Measurements from ENCODE around the gene DVL1. TPM values are rescaled to one million over a fixed set of nuclear protein-coding genes. Genes with fewer than 3 reads are reported as not detected.

DVL1 gene
- total RNA-seq: 100 to 1,000 TPM in 1 of 2 donors, 10 to 100 TPM in 1; 66.2 to 101 TPM

DNA sequence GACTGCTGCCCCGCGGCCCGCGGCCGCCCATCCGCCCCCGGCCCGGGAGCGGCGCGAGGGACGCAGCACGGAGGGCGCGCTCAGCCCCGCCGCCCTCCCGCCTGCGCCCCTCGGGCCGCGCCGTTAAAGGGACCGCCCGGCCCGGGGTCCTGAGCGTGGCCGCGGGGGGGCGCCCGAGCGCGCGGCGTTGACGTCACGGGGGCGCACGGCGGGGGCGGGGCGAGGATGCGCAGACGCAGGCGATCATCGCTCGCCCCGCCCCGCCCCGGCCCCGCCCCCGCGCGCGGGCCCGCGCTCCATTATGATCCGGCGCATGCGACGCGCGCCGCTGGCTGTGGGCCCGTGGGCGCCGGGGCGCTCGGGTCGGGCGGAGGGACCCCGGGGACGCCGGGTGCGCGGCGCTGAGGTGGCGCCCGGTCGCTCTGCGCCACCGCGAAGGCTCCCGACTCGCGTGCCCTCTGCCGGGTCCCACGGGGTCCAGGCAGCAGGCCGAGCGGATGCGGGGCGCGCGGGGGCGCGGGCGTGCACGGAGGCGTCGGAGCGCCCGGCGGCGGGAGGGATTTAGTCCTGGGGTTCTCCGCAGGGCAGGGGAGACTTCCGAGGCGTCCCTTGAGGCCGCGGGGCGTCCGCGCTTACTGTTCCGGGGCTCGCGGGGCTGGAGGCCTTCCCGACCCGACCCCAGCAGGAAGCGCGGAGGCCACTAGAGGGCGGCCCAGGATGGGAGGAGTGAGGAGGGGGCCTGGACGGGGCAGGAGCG is at the start of gene DVL1:
TSS of gene DVL1 (minus strand) at position 163 of the 757 bp plus-strand sequence. CDS start 353 bp downstream, outside the sequence.
- no peaks in the 10 kb centered on the region for H3K27me3 ChIP-seq (replicated peaks; ENCODE audit: insufficient read depth)
- H3K4me1 ChIP-seq (ENCODE audit: control insufficient read depth in 1 of 2, low read depth in 2 of 2): peaks cover 28 to 76% of the 10 kb centered on the region in 2 donors
- H3K9me3 ChIP-seq: no peaks in the 10 kb centered on the region
- ATAC-seq (ENCODE audit: insufficient number of reproducible peaks, low FRiP score, low read depth): peak; percentile 83
- peak within 1 kb of the TSS; percentile 71 to 81 for H3K27ac ChIP-seq
- TF ChIP-seq CTCF (IDR thresholded peaks at IDR 0.05): peak; percentile 48
- peaks cover 11% of the 10 kb centered on the region for H3K36me3 ChIP-seq
- DNase-seq (ENCODE audit: low spot score): no peak
- peak within 1 kb of the TSS; percentile 91 for H3K4me3 ChIP-seq

- DNase-seq (ENCODE audit: low spot score): no peak
- ATAC-seq (ENCODE audit: insufficient number of reproducible peaks, low FRiP score, low read depth): no peak
- Histone ChIP-seq H3K27me3 (replicated peaks; ENCODE audit: insufficient read depth) (no peaks in the 10 kb centered on the region), H3K9me3 (no peaks in the 10 kb centered on the region), H3K4me3 (peak overlapping the region; percentile 94), H3K4me1 (ENCODE audit: control insufficient read depth in 1 of 2, low read depth in 2 of 2) (peaks cover 20 to 35% of the 10 kb centered on the region in 2 donors), H3K27ac (peak overlapping the region; percentile 83 to 86), H3K36me3 (peaks cover 55% of the 10 kb centered on the region)
- TF ChIP-seq CTCF (IDR thresholded peaks at IDR 0.05): no peak
Observed at GRCh38 chr1:1398677-1399186, 49.5 kb upstream of the DVL1 start.

DNA sequence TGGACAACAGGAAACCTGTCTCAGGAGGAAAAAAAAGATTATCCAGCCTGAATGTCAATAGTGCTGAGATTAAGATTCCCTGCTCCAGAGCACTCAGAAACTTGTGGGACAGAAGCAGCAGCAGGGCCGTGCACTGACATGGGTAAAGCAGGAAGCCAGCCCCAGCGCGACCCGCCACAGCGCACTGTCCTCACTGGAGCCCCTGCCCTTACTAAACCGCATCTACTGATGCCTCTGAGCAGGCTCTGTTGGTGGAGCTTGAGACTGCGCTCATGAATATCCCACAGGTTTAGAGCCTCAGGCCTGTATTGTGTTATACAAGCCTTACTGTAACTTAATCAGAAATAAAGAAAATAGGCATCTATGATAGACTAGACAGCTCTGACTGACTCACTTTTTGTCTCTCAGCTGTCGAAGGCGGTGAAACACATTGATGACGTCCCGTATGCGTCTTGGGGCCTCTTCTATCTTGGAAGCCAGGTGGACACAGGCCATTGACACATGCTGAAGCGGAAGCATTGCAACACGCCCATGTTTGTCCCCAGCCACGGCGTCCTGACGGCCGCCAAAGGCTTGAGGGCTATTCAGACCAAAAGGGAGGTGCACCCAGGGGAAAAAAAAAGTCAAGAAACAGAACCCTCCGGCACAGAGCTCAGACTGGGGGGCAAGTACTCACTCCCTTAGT is 48.8 kb upstream of the DVL1 start:
- ATAC-seq (ENCODE audit: insufficient number of reproducible peaks, low FRiP score, low read depth) (no peak), DNase-seq (ENCODE audit: low spot score) (no peak)
- Histone ChIP-seq H3K36me3 (peaks cover 58% of the 10 kb centered on the region), H3K4me1 (ENCODE audit: control insufficient read depth in 1 of 2, low read depth in 2 of 2) (peaks cover 20 to 35% of the 10 kb centered on the region in 2 donors), H3K4me3 (peak overlapping the region; percentile 94), H3K27me3 (replicated peaks; ENCODE audit: insufficient read depth) (no peaks in the 10 kb centered on the region), H3K9me3 (no peaks in the 10 kb centered on the region), H3K27ac (no peak overlapping the region)
- TF ChIP-seq CTCF (IDR thresholded peaks at IDR 0.05): no peak

- H3K9me3 ChIP-seq: no peaks in the 10 kb centered on the region
- H3K27ac ChIP-seq: no peak overlapping the region
- peaks cover 66% of the 10 kb centered on the region for H3K36me3 ChIP-seq
- ATAC-seq (ENCODE audit: insufficient number of reproducible peaks, low FRiP score, low read depth): no peak
- H3K4me1 ChIP-seq (ENCODE audit: control insufficient read depth in 1 of 2, low read depth in 2 of 2): peaks cover 12 to 22% of the 10 kb centered on the region in 2 donors
- DNase-seq (ENCODE audit: low spot score): no peak
- H3K4me3 ChIP-seq: no peak overlapping the region
- no peaks in the 10 kb centered on the region for H3K27me3 ChIP-seq (replicated peaks; ENCODE audit: insufficient read depth)
- no peak for TF ChIP-seq CTCF (IDR thresholded peaks at IDR 0.05)
Observed at GRCh38 chr1:1395166-1395565, 45.9 kb upstream of the DVL1 start.

DNA sequence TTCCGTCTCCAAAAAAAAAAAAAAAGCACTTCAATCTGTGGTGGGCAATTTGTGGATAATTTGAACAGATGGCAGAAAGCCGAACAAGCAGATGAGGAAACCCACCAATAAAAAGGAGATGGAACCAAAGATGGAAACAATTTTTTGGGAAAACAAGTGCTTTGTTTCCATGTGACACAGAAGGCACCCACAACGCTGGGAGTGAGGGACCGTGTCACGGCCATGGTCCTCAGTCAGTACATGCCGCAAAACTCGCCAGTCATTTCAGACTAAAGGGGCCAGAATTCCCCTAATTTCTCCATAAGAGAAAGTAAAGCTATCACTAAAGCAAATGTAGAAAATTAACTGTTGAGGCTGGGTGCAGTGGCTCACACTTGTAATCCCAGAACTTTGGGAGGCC is 44.9 kb upstream of the DVL1 start:
- H3K4me3 ChIP-seq: no peak overlapping the region

More for the DNA sequence above, 44.9 kb upstream of the DVL1 start:
- H3K9me3 ChIP-seq: no peaks in the 10 kb centered on the region
- DNase-seq (ENCODE audit: low spot score) (no peak), ATAC-seq (ENCODE audit: insufficient number of reproducible peaks, low FRiP score, low read depth) (no peak)
- TF ChIP-seq CTCF (IDR thresholded peaks at IDR 0.05): no peak
- H3K36me3 ChIP-seq: peaks cover 76% of the 10 kb centered on the region
- no peak overlapping the region for H3K27ac ChIP-seq
- peaks cover 10 to 17% of the 10 kb centered on the region in 2 donors for H3K4me1 ChIP-seq (ENCODE audit: control insufficient read depth in 1 of 2, low read depth in 2 of 2)
- H3K27me3 ChIP-seq (replicated peaks; ENCODE audit: insufficient read depth): no peaks in the 10 kb centered on the region
